Trophoblast cell (in vitro differentiated cells and primary cell): Measurements from ENCODE around the gene USP24.
A peak's percentile ranks its signal among the peaks of the same experiment; 100 is the strongest.

ENCODE experiments used
- DNase-seq, 2 donors: peaks; one replicate each; pipeline ENCODE4 v3.0.0-alpha.2; 2016
- H2AFZ ChIP-seq: 2 replicates; pipeline ENCODE4 v1.6.1; 2013; ENCODE audit warnings: low read length, moderate library complexity, mild to moderate bottlenecking; ENCODE audit not compliant: insufficient read depth, poor library complexity
- H2AK5ac ChIP-seq: 2 replicates; pipeline ENCODE4 v1.6.1; 2013; ENCODE audit warnings: mild to moderate bottlenecking, low read length
- H2BK120ac ChIP-seq: 2 replicates; pipeline ENCODE4 v1.6.1; 2013; ENCODE audit warnings: low read length, mild to moderate bottlenecking, moderate library complexity; ENCODE audit not compliant: insufficient read depth, poor library complexity
- H2BK12ac ChIP-seq: 2 replicates; pipeline ENCODE4 v1.6.1; 2013; ENCODE audit warnings: mild to moderate bottlenecking, low read length, moderate library complexity
- H2BK5ac ChIP-seq: 2 replicates; pipeline ENCODE4 v1.6.1; 2013; ENCODE audit warnings: low read length, low read depth, moderate library complexity, mild to moderate bottlenecking; ENCODE audit not compliant: poor library complexity
- H3K14ac ChIP-seq: 2 replicates; pipeline ENCODE4 v1.6.1; 2013; ENCODE audit warnings: mild to moderate bottlenecking, low read length
- H3K18ac ChIP-seq: 2 replicates; pipeline ENCODE4 v1.6.1; 2013; ENCODE audit warnings: mild to moderate bottlenecking, low read length
- H3K23ac ChIP-seq: 2 replicates; pipeline ENCODE4 v1.6.1; 2013; ENCODE audit warnings: low read length
- H3K27ac ChIP-seq: 2 replicates; pipeline ENCODE4 v1.5.1; 2013; ENCODE audit warnings: low read depth, mild to moderate bottlenecking, inconsistent platforms, low read length, moderate library complexity
- H3K27me3 ChIP-seq: 2 replicates; pipeline ENCODE4 v1.6.1; 2013; ENCODE audit warnings: inconsistent platforms, mild to moderate bottlenecking, low read length, moderate library complexity; ENCODE audit not compliant: insufficient read depth
- H3K36me3 ChIP-seq, 2 experiments: 1 replicate in 1 of 2; 2 replicates in 1 of 2; pipeline ENCODE4 v1.6.1; 2013; ENCODE audit warnings: low read length in 2 of 2, mild to moderate bottlenecking in 2 of 2, moderate library complexity in 1 of 2; ENCODE audit not compliant: insufficient read depth in 2 of 2, control insufficient read depth in 1 of 2
- H3K4ac ChIP-seq: 2 replicates; pipeline ENCODE4 v1.6.1; 2013; ENCODE audit warnings: low read depth, mild to moderate bottlenecking, low read length, moderate library complexity
- H3K4me1 ChIP-seq, 2 experiments: 1 replicate in 1 of 2; 2 replicates in 1 of 2; pipeline ENCODE4 v1.6.1; 2013; ENCODE audit warnings: low read length in 2 of 2, mild to moderate bottlenecking in 2 of 2, moderate library complexity in 1 of 2; ENCODE audit not compliant: insufficient read depth in 2 of 2, control insufficient read depth in 1 of 2
- H3K4me2 ChIP-seq: 2 replicates; pipeline ENCODE4 v1.6.1; 2013; ENCODE audit warnings: inconsistent platforms, mild to moderate bottlenecking, low read length, moderate library complexity
- H3K4me3 ChIP-seq: 2 replicates; pipeline ENCODE4 v1.5.1; 2013; ENCODE audit warnings: mild to moderate bottlenecking, low read depth, low read length, inconsistent platforms
- H3K79me1 ChIP-seq: one replicate; pipeline ENCODE4 v1.6.1; 2013; ENCODE audit warnings: low read length
- H3K79me2 ChIP-seq: 2 replicates; pipeline ENCODE4 v1.6.1; 2013; ENCODE audit warnings: low read length, mild to moderate bottlenecking; ENCODE audit not compliant: control insufficient read depth, insufficient read depth, poor library complexity
- H3K9ac ChIP-seq: 2 replicates; pipeline ENCODE4 v1.6.1; 2013; ENCODE audit warnings: mild to moderate bottlenecking, low read length
- H3K9me3 ChIP-seq: 2 replicates; pipeline ENCODE4 v1.6.1; 2013; ENCODE audit warnings: low read depth, mild to moderate bottlenecking, control low read depth, inconsistent platforms, low read length; ENCODE audit not compliant: insufficient read depth
- H4K12ac ChIP-seq: 2 replicates; pipeline ENCODE4 v1.6.1; 2013; ENCODE audit warnings: low read depth, mild to moderate bottlenecking, low read length, moderate library complexity
- H4K8ac ChIP-seq: 2 replicates; pipeline ENCODE4 v1.6.1; 2013; ENCODE audit warnings: low read depth, mild to moderate bottlenecking, low read length, moderate library complexity
- H4K91ac ChIP-seq: one replicate; pipeline ENCODE4 v1.6.1; 2013; ENCODE audit warnings: low read depth, mild to moderate bottlenecking, low read length, moderate library complexity
- WGBS: extraction: QIAGEN DNeasy Blood & Tissue Kit; methylation state at CpG from one replicate; pipeline ENCODE4 v1.1.7; 2013; ENCODE audit warnings: missing lambda C conversion rate; ENCODE audit not compliant: insufficient read length, insufficient coverage; ENCODE audit errors: extremely low coverage; 5-methylcytosine and 5-hydroxymethylcytosine counted together

USP24 gene

DNA sequence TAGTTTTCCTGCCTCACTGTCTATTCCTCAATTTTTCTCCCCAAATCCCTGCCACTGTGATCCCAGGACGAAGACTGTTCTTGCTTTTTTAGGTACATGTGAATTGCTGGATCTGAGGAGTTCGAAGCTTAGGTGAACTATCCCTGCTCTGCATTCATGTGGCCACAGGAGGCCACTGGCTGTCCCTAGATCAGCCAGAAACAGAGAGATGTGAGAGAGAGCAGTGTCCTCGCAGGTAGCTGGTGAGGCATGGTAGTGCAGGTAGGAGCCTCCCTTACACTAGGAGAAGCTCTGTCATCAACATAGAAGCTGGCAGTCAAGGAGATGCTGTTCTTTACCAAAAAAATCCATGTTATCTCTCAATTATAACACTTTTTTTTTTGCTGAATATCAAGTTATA is 71.5 kb downstream of the USP24 start:
- Histone ChIP-seq H3K4ac (no peak overlapping the region), H4K12ac (no peak overlapping the region), H3K4me1 (no peaks in the 10 kb centered on the region), H3K9me3 (no peaks in the 10 kb centered on the region), H4K8ac (no peak overlapping the region), H2AFZ (no peak overlapping the region), H3K4me3 (no peak overlapping the region), H2BK12ac (no peak overlapping the region), H3K23ac (no peak overlapping the region), H3K4me2 (no peak overlapping the region), H2BK120ac (no peak overlapping the region), H3K18ac (no peak overlapping the region), H3K9ac (no peak overlapping the region), H4K91ac (no peak overlapping the region), H3K36me3 (peaks cover 9 to 13% of the 10 kb centered on the region in 2 experiments), H3K27me3 (no peaks in the 10 kb centered on the region), H3K27ac (no peak overlapping the region), H3K79me1 (no peaks in the 10 kb centered on the region), H2BK5ac (no peak overlapping the region), H3K14ac (no peak overlapping the region), H3K79me2 (no peaks in the 10 kb centered on the region), H2AK5ac (no peak overlapping the region)
- peak; percentile 16 to 43 for DNase-seq
- WGBS = no CpG with 5 or more reads among the region's 3 CpGs

DNA sequence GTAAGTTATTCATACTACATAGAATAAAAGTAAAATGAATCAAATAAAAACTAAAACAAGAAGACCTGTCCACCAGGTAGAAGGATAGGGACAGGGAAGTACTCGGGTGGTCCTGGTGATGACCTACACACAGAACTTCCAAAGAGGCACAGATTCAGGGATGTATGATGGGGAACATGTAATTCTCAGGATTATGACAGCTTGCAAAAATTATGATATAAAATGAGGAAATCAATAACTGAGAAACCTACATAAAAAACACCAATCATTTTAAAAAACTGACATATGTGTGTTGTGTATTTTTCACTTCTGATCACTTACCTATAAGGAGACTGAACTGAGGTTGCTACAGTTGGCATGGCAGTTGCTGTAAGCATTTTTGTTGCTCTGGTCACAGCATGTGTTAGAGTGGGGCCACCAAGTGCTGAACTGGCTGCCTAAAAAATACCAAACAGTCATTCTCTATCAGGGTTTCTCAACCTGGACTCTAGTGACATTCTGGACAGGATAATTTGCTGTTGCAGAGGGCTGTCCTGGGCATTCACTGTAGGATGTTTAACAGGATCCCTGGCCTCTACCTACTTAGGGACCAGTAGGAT is 73.8 kb downstream of the USP24 start:
- no peak overlapping the region for H2AK5ac ChIP-seq
- H3K79me1 ChIP-seq = no peaks in the 10 kb centered on the region
- no peak overlapping the region for H3K27ac ChIP-seq
- H3K4me2 ChIP-seq = no peak overlapping the region
- H2AFZ ChIP-seq = no peak overlapping the region
- no peak overlapping the region for H3K23ac ChIP-seq
- H3K9me3 ChIP-seq = no peaks in the 10 kb centered on the region
- no peak overlapping the region for H3K4ac ChIP-seq
- H4K8ac ChIP-seq = no peak overlapping the region
- H2BK5ac ChIP-seq = no peak overlapping the region
- WGBS = no CpG with 5 or more reads among the region's 1 CpG
- no peak overlapping the region for H3K9ac ChIP-seq
- H3K27me3 ChIP-seq = no peaks in the 10 kb centered on the region
- H3K18ac ChIP-seq = no peak overlapping the region
- H4K91ac ChIP-seq = no peak overlapping the region
- peaks cover 14 to 25% of the 10 kb centered on the region in 2 experiments for H3K36me3 ChIP-seq
- no peak overlapping the region for H4K12ac ChIP-seq
- DNase-seq = no peak
- no peak overlapping the region for H2BK120ac ChIP-seq
- no peak overlapping the region for H2BK12ac ChIP-seq
- H3K79me2 ChIP-seq = no peaks in the 10 kb centered on the region
- H3K4me1 ChIP-seq = no peaks in the 10 kb centered on the region
- H3K4me3 ChIP-seq = no peak overlapping the region
- no peak overlapping the region for H3K14ac ChIP-seq

GRCh38 chr1:55140546-55140983 is 74.6 kb downstream of the USP24 start:
- H3K9ac ChIP-seq = no peak overlapping the region
- H2BK5ac ChIP-seq = no peak overlapping the region
- no peaks in the 10 kb centered on the region for H3K79me1 ChIP-seq
- H3K36me3 ChIP-seq = peaks cover 17 to 30% of the 10 kb centered on the region in 2 experiments
- H2AK5ac ChIP-seq = no peak overlapping the region
- no peak overlapping the region for H3K27ac ChIP-seq
- peak; percentile 65 to 89 for DNase-seq
- H4K12ac ChIP-seq = no peak overlapping the region
- no peaks in the 10 kb centered on the region for H3K27me3 ChIP-seq
- no peak overlapping the region for H3K4ac ChIP-seq
- H3K79me2 ChIP-seq = no peaks in the 10 kb centered on the region
- H4K91ac ChIP-seq = no peak overlapping the region
- no peaks in the 10 kb centered on the region for H3K4me1 ChIP-seq
- no peak overlapping the region for H2BK12ac ChIP-seq
- H2AFZ ChIP-seq = no peak overlapping the region
- H2BK120ac ChIP-seq = no peak overlapping the region
- no peaks in the 10 kb centered on the region for H3K9me3 ChIP-seq
- H3K4me2 ChIP-seq = no peak overlapping the region
- H3K18ac ChIP-seq = no peak overlapping the region
- H3K23ac ChIP-seq = no peak overlapping the region
- H4K8ac ChIP-seq = no peak overlapping the region
- WGBS = no CpG with 5 or more reads among the region's 3 CpGs
- no peak overlapping the region for H3K14ac ChIP-seq
- H3K4me3 ChIP-seq = no peak overlapping the region

- H3K4me2 ChIP-seq = no peak overlapping the region
- H3K4me1 ChIP-seq = no peaks in the 10 kb centered on the region
- no peak overlapping the region for H3K4ac ChIP-seq
- H4K91ac ChIP-seq = no peak overlapping the region
- DNase-seq = no peak
- peaks cover 17 to 30% of the 10 kb centered on the region in 2 experiments for H3K36me3 ChIP-seq
- no peak overlapping the region for H2AK5ac ChIP-seq
- no peak overlapping the region for H3K18ac ChIP-seq
- no peaks in the 10 kb centered on the region for H3K9me3 ChIP-seq
- H3K79me2 ChIP-seq = no peaks in the 10 kb centered on the region
- H4K8ac ChIP-seq = no peak overlapping the region
- no peak overlapping the region for H3K14ac ChIP-seq
- no CpG with 5 or more reads among the region's 2 CpGs for WGBS
- H3K27ac ChIP-seq = no peak overlapping the region
- H2BK120ac ChIP-seq = no peak overlapping the region
- H2AFZ ChIP-seq = no peak overlapping the region
- H3K4me3 ChIP-seq = no peak overlapping the region
- no peaks in the 10 kb centered on the region for H3K79me1 ChIP-seq
- no peak overlapping the region for H3K9ac ChIP-seq
- no peak overlapping the region for H2BK12ac ChIP-seq
- no peak overlapping the region for H4K12ac ChIP-seq
- H2BK5ac ChIP-seq = no peak overlapping the region
- H3K23ac ChIP-seq = no peak overlapping the region
- H3K27me3 ChIP-seq = no peaks in the 10 kb centered on the region
Measured at GRCh38 chr1:55140137-55140536, 75.0 kb downstream of the USP24 start.
